Heart right ventricle (tissue), 16 donors: Measurements from ENCODE around the gene HOXA2. TPM values are rescaled to one million over a fixed set of nuclear protein-coding genes. Genes with fewer than 3 reads are reported as not detected.

ENCODE experiments used
- ATAC-seq, 8 donors: fragments of 200-7000 bp; cut with Tn5 transposase; one replicate each; pipeline ENCODE4 v1.9.1; 2020; ENCODE audit warnings: mild to moderate bottlenecking in 8 of 8, moderate library complexity in 8 of 8, moderate number of reproducible peaks in 1 of 8
- DNase-seq, 2 donors: peaks; one replicate each; pipeline ENCODE4 v3.0.0-alpha.2; 2020
- H3K27ac ChIP-seq, 10 donors: fragments of 200-600 bp; sonication (generic) in 2 of 10; one replicate each; pipeline versions ENCODE4 v1.5.0 to v1.8.0; 2020 to 2022; ENCODE audit warnings: mild to moderate bottlenecking in 3 of 10
- H3K27me3 ChIP-seq, 7 donors: fragments of 200-600 bp; one replicate each; pipeline ENCODE4 v1.8.0; 2021 to 2022; ENCODE audit warnings: mild to moderate bottlenecking in 2 of 7
- H3K36me3 ChIP-seq, 9 donors: fragments of 200-600 bp; sonication (generic) in 1 of 9; one replicate each; pipeline versions ENCODE4 v1.5.0 to v1.8.0; 2020 to 2022; ENCODE audit warnings: mild to moderate bottlenecking in 2 of 9
- H3K4me1 ChIP-seq, 9 donors: fragments of 200-600 bp; sonication (generic) in 1 of 9; one replicate each; pipeline versions ENCODE4 v1.5.0 to v1.8.0; 2020 to 2022; ENCODE audit warnings: mild to moderate bottlenecking in 4 of 9
- H3K4me3 ChIP-seq, 10 donors: fragments of 200-600 bp; sonication (generic) in 2 of 10; one replicate each; pipeline versions ENCODE4 v1.5.0 to v1.8.0; 2020 to 2022; ENCODE audit warnings: mild to moderate bottlenecking in 7 of 10, moderate library complexity in 2 of 10
- H3K9me3 ChIP-seq, 11 donors: fragments of 200-600 bp in 10 of 11; sonication (generic) in 2 of 11; one replicate each; pipeline versions ENCODE4 v1.5.0 to v1.8.0; 2013 to 2022; ENCODE audit warnings: mild to moderate bottlenecking in 2 of 11, control low read depth in 1 of 11, moderate library complexity in 1 of 11
- CTCF ChIP-seq, 9 donors: fragments of 200-600 bp; sonication (generic) in 2 of 9; IDR thresholded peaks; one replicate each; pipeline versions ENCODE4 v1.5.0 to v1.8.0; 2021 to 2022; ENCODE audit warnings: antibody characterized with exemption in 9 of 9, mild to moderate bottlenecking in 5 of 9, moderate library complexity in 1 of 9
- WGBS, 2 donors: extraction: QIAGEN DNeasy Blood & Tissue Kit; methylation state at CpG; one replicate each; pipeline ENCODE4 v1.1.7; 2013; ENCODE audit warnings: inconsistent platforms in 1 of 2; 5-methylcytosine and 5-hydroxymethylcytosine counted together
- intact Hi-C, 10 donors: fragments of 100-400 bp; cut with DNase I; formaldehyde crosslinking; loops; one replicate each; pipeline versions ENCODE4 v1.11.1 to v1.14.2; 2022
- polyA plus RNA-seq, 2 donors: library from polyadenylated mRNA; stranded (reverse); fragments of 200-250 nt; gene quantifications; one replicate each; pipeline ENCODE4 v1.2.3, GENCODE V29; 2013
- total RNA-seq, 10 donors: library from RNA; stranded (reverse); fragmentation: NEBNext Ultra II Directional in 3 of 10; extraction: Animal tissue kit (Norgen Biotek cat#: 25700) in 3 of 10; gene quantifications; one replicate each; pipeline versions ENCODE4 v1.2.1 to v1.2.4, GENCODE V29; 2021 to 2023
- donor health status: Arrhythmogenic right ventricular cardiomyopathy.
- donor health status: ischemic (EF 13 %, LVEDD 7.1; RV severe dilation, severe dysfunction).
- donor health status: healthy with polysubstance abuse.
- donor health status: DM: no; HTN: yes; CAD: no.
- donor health status: DM: no; HTN: no; CAD: no.
- donor health status: ischemic (EF 25% LVEDD 6.9; RV normal size, moderate dysfunction).
- donor health status: ischemic (EF 25% LVEDD 5.7; RV mildly dilated, moderate dysfunction).
- donor health status: healthy.
- donor health status: DM: yes; HTN: yes; CAD: no.
- donor health status: Ischemic cardiomyopathy.
- donor health status: ischemic (EF 35%, LVEDD 5.7; RV mildly dilated, moderate dysfunction).
- donor health status: nonischemic (EF 11% LVEDD 7.7; RV severe dilation, severe dysfunction).
- donor health status: DM: yes; HTN: yes; CAD: no.
- donor health status: PGD.
- donor health status: ischemic (EF 29% LVEDD 5.4; RV normal size, mild dysfunction).
- donor health status: nonischemic (EF 23%, LVEDD 6.1; RV moderate dilation, normal function).

The HOXA2 gene
- total and polyA plus RNA-seq, 12 donors: 0.10 to 0.23 (median 0.19) TPM; not detected in 8

- H3K27ac ChIP-seq: peak overlapping the region in 7 of 10 donors; percentile 19 to 86 (median 58)
- H3K36me3 ChIP-seq: no peaks in the 10 kb centered on the region
- TF ChIP-seq CTCF (IDR thresholded peaks at IDR 0.05): no peak
- H3K4me3 ChIP-seq: peak overlapping the region in 7 of 10 donors; percentile 10 to 45 (median 25)
- DNase-seq (no peak), ATAC-seq (peak in 1 of 8 donors; percentile 20)
- WGBS, 2 donors: 5 to 13% methylated on average over 44 of the region's 44 CpGs
- intact Hi-C loops: no loop called here
- peaks cover 33 to 100% (median 100%) of the 10 kb centered on the region in 7 donors for H3K27me3 ChIP-seq
- H3K4me1 ChIP-seq: peaks cover 0 to 53% (median 8%) of the 10 kb centered on the region in 9 donors
- H3K9me3 ChIP-seq: no peaks in the 10 kb centered on the region
Observed at GRCh38 chr7:27106181-27106900, 3.9 kb upstream of the HOXA2 start.

GRCh38 chr7:27105301-27106031 is 3.0 kb upstream of the HOXA2 start:
- peak overlapping the region in 2 of 10 donors; percentile 84 to 86 for H3K27ac ChIP-seq
- DNase-seq (no peak), ATAC-seq (no peak)
- no peaks in the 10 kb centered on the region for H3K9me3 ChIP-seq
- intact Hi-C loops: no loop called here
- no peaks in the 10 kb centered on the region for H3K36me3 ChIP-seq
- H3K4me1 ChIP-seq: peaks cover 0 to 57% (median 12%) of the 10 kb centered on the region in 9 donors
- no peak for TF ChIP-seq CTCF (IDR thresholded peaks at IDR 0.05)
- 13 to 27% methylated on average over 13 of the region's 13 CpGs for WGBS, 2 donors
- no peak overlapping the region for H3K4me3 ChIP-seq
- peaks cover 33 to 100% (median 100%) of the 10 kb centered on the region in 7 donors for H3K27me3 ChIP-seq

- Histone ChIP-seq H3K9me3 (no peaks in the 10 kb centered on the region), H3K4me3 (no peak overlapping the region), H3K27ac (peak overlapping the region in 1 of 10 donors; percentile 60), H3K4me1 (peaks cover 0 to 56% (median 12%) of the 10 kb centered on the region in 9 donors), H3K36me3 (no peaks in the 10 kb centered on the region), H3K27me3 (peaks cover 33 to 100% (median 100%) of the 10 kb centered on the region in 7 donors)
- WGBS, 2 donors: 9 to 26% methylated on average over 13 of the region's 13 CpGs
- ATAC-seq: no peak
- intact Hi-C loops: no loop called here
- TF ChIP-seq CTCF (IDR thresholded peaks at IDR 0.05): no peak
- no peak for DNase-seq
Observed at GRCh38 chr7:27104341-27105058, 2.0 kb upstream of the HOXA2 start.
